Hippocampal formation (tissue), 2 donors: ENCODE results near the gene ITPKB.
"Not testable (repeated sequence)": the region's sequence is repeated elsewhere in the genome, so short reads cannot be mapped to it uniquely, and the experiment has no call there.

Experiments
- DNase-seq, 2 donors: peaks; one replicate each; lab custom pipeline; 2025; lab: John Stamatoyannopoulos, UW

ITPKB gene

DNA sequence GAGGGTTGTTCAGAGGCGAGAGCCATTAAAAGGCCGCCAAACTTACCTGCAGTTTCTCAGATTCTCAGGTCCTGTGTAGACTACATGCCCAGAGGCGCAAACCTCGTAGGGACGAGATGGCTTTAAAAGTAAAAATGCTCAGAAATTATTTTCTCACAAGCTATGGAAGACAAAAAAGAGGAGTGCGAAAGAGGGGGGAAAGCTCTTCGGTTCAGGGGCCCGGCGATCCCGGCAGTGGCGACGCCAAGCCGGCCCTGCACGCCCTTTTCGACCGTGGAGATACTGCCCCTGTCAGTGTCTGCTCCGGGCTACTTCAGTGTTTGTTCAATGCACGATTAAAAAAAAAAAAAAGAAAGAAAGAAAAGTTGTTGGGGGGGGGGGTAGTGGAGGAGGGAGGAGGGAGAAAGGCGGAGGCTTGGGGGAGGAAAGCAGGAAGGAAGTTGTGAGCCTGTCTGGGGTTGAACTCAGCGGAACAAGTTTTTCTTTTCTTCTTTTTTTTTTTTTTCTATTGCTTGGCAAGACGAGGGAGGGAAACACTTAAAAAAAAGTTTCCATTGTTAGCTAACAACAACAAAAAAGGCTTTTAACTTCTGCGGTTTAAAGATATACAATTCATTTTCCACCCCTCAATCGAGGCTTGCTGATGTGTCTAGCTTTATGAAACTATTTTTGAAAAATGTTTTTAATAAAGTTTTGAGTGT, at the start of gene ITPKB:
ITPKB (minus strand) TSS at position 288 of the 701 bp plus-strand sequence. CDS start 1,824 bp downstream, outside the sequence.
- peak; percentile 44 to 68 for DNase-seq

DNA sequence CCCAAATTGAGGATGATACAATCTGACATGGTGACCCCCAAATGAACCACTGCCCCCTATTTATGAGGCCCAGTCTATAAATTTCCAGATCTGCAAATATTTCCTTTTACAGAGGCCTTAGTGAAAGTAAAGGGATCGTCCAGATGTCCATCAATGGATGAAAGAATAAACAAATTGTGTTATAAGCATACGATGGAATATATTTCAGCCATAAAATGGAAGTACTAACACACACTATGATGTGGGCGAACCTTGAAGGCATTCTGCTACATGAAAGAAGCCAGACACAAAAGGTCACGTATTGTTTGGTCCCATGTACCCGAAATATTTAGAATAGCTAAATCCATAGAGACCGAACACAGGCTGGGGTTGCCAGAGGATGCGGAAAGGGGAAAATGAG, 48.6 kb upstream of the ITPKB start:
- DNase-seq, result no peak

DNA sequence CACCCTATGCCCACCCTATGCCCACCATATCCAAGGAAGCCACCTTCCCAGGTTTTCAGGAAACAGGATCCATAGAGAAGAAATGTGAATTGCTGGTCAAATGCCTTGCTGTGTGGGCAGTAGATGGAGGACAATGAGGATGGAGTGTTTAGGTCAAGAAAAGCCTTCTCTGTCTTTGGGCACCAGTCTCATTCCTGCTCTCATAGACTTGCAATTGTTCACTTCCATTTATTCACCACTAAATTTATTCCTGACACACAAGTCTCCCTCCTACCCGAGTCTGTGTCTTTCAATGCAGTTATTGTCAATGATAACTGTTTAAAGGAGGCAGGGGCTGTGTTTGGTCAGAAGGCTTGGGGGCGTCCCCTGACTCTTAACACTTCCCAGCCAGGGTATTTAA, 48.0 kb upstream of the ITPKB start:
- peak; percentile 20 to 78 for DNase-seq

DNA sequence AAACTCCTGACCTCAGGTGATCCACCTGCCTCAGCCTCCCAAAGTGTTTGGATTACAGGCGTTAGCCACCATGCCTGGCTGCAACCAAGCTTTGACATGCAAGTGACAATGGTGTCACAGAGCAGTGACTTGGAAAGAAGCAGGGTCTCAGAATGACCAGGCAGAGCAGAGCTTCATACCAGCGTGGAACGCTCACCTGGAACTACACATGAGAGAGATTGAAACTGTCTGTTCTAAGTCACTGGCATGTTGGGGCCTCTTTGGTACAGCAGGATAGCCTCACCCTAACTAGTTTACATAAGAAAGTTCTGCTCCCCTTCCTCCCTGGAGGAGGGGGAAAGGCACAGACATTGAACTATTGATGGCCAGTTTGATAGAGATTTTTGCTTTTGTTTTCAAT, 47.5 kb upstream of the ITPKB start:
- DNase-seq, result no peak

DNA sequence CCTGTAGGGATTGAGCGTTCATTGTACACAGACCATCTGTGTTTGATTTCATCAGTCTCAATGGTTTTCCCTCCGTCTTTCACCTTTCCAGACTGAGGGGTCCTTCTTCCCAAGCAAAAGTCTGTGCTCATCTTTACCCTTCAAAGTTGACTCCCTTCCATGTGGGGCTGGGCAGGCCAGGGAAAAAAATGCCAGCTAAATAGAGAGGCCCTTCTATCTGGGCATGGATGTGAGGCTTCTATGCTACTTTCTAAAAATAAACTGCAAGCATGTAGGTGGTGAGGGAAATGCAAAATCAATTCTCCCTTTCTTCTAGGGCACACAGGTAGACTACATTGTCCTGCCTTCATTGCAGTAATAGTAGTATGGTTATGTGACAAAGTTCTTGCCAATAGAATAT, 46.7 kb upstream of the ITPKB start:
- no peak for DNase-seq

DNA sequence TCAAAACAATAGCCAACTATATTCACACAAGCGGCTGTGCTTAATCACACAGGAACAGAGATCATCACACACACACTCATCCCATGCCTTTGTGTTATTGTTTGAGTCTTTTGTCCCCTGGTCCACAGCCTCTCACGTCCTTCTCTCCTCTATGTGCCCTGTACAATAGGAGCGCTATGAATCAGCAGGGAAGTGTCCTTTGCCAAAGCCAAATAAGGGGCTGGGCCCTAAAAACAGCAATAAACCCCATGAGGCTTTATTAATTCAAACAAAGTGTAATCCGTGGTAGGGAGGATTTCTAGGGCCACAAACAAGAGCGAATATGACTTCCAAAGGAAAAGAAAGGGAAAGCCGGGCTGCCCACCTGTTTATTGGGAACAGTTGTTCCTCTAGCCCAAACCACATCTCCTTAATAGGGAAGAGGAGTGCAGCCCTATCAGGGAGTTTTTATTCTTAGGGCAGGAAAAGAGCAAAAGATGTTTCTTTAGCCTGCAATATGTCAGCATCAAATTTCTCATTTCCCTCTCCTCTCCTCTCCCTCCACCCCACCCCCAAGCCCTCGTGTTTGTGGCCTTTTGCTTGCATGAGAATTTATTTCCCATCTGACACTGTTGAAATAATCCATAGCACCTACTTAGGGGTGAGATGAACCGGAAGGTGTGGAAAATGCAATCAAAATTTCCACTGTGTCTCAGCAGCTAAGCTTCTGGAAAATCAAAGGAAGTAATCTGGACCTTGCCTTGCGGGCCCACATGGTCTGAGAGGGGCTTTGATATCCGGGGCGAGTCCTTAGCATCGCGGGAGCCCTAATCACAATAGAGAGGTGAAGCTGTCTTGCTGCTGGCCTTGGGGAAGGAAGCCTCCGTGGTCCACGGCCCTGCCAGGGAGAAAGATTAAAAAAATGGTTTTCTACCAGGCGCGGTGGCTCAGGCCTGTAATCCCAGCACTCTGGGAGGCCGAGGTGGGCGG, 45.3 kb upstream of the ITPKB start:
- peak; percentile 45 to 90 for DNase-seq

DNA sequence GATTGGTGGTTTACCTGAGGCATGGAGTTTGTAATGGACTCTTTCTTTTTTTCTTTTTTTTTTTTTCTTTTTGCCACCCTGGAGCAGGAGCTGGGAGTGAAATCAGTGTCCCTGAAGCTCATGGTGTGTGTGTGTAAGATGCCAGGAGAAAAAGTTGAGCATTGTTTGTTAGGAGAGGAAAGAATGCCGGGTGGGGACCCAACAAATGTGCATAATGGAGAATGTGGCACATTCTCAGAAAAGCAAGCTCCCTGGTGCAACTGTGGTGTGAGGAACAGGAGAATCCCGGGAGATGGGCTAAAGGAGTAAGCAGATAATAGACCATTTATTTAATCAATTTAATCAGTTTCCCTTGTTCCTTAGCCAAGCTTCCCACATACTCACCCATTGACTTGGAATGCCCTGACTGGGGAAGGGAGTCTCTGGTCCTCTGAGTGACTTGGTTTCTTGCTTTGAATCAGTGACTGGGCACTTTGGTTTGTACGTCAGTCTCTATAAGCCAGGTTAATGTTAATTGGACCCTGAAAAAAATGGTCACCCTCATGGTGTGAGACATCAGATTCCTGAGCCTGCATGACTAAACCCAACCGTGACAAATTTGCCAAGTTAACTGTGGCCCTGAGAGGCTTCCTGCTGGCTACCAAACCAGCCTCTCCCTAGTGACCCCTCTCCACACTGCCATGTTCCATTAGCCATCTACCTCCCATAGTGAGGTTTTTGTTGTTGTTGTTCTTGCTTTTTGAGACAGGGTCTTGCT, 43.9 kb upstream of the ITPKB start:
- DNase-seq, result no peak

DNA sequence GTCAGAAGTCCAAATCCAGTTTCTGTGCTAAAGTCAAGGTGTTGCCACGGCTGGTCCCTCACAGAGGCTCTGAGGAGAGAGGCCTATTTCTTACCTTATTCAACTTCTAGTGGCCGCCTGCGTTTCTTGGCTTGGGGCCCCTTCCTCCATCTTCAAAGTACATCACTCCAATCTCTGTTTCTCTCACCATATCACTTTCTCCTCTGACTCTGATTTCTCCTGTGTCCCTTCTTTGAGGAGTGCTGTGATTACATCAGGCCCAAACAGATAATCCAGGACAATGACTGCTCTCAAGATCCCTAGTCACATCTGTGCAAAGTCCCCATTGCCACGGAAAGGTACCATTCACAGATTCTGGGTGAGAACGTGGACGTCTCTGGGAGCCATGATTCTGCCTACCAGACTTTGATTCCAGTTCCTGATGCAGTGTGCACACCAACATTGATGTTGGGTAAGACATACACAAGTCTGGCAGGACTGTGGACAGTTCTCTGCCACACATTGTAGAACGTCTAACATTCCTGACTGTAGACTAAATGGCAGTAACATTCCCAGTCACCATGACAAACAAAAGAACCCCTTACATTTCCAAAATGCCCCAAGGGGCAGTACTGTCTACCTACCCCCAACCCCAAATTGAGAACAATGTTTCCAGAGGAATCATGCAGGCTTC, 43.0 kb upstream of the ITPKB start:
- DNase-seq, result no peak

DNA sequence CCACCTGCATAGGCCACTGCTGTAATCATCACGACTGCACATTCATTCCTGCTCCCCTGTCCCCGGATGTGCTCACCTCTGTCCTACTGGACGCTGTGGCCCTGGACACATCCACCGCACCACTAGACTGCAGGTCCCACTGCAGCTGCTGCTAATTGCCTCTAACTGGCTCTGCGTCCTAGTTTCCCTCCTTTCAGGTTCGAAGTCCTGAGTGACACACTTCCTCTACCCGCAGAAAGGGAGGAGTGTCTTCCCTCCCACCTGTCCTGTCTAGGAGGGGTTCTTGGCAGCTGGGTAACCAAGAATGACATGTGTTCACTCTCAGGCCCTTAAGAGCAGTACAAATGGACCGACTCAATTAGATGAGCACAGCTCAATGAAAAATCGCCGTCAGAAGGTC, 40.5 kb upstream of the ITPKB start:
- DNase-seq, result no peak

DNA sequence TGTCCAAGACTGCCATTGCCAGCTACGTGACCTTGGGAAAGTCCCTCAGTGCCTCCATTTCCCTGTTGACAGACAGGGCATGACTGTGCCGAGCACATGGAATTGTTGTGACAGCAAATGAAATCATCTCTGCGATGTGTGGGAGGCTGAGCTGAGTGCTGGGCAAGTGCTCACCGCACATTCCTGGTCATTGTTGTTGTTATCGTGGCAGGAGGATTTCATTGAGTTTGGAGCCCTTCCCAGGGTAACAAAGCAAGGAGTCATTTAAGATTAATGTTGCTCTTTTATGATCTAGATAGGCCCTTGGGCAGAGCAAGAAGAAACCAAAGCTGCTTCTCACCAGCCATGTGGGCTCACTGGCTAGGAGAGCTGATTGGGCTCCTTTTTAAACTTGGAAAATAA, 39.6 kb upstream of the ITPKB start:
- no peak for DNase-seq

DNA sequence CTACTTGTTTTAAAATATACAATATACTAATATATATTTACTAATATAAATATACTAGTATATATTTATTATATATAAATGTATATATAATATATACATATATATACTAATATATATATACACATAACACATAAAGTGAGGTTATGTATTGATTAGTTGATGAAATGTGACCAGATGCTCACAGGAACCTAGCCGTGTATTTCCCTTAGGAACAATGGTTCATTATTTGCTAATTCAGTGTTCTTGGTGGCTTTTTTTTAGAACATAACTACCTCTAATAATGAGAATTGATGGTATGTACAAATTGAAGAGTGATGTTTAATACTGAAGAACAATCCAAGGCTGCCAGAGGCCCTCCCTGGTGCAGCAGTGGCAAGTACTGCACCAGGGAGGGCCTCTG, 37.9 kb upstream of the ITPKB start:
- no peak for DNase-seq

DNA sequence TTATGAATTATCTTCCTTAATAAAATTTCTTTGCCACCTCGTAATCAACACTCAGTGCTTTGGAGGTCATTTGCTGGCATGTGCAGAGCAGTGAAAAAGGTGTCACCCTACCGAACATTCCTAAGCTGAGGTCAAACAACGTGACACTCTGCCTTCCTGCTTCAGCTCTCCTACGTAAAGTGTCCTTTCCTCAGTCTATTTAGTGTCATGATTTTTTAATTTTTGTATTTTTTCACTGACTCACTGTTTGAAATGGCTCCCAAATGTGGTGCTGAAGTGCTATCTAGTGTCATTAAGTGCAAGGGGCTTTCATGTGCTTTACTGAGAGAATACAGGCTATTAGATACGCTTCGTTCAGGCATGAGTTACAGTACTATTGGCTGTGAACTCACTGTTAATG, 37.0 kb upstream of the ITPKB start:
- no peak for DNase-seq

DNA sequence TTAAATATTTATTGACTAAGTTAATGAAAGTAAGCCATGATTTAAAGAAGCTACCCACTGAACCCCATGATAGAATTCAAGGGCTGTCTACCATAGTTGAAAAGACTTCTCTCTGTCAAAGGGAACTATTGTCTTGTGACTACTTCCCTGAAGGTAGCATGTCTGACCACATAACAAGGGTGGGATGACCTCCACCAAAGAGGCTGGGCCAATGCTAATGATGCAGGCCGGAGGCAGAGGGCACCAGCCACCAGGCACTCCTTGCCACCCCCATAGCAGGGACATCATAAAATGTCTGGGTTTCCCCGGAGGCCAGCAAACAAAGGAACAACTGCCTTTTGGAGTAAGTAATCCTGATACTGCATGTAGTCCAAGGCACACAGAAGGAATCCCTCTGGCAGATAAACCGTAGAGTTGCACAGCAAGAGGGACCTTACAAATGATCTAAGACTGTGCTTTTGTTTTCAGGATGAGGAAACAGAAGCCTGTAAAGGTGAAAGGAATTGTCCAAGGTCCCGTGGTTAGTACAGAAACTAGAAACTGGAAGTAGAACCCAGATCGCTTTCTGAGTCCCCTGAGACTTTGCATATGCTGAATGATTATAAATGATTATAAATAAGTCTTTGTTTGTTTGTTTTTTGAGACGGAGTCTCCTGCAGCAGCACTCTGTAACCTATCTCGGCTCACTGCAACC, 33.5 kb upstream of the ITPKB start:
- DNase-seq, result no peak

DNA sequence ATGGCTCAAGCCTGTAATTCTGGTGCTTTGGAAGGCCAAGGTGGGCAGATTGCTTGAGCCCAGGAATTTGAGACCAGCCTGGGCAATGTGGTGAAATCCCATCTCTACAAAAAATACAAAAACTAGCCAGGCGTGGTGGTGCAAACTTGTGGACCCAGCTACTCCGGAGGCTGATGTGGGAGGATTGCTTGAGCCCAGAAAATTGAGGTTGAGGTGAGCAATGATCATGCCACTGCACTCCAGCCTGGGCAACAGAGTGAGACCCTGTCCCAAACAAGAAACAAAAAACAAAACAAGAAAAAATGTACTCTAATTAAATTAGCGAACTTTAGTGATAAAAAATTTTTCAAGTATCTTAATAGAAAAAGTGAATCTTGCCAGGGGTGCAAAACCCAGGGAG, 28.1 kb upstream of the ITPKB start:
- not testable (repeated sequence) for DNase-seq

DNA sequence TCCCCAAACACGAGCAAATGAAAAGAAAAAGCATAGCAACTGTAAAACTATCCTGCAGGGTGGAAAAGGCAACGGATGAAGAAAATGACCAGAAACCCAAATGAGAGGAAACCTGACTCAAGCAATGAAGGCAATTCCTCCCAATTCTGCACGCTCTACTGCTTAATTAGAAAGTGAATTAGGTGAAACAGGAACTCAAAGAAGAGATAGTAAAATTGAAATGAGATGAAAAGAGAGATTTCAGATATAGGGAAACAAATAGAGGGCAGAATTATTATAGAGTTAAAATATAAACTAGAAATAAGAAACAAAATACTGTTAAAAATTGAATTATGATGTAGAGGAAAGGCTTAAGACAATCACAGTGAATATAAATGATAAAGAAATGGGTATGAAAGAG, 27.5 kb upstream of the ITPKB start:
- no peak for DNase-seq

DNA sequence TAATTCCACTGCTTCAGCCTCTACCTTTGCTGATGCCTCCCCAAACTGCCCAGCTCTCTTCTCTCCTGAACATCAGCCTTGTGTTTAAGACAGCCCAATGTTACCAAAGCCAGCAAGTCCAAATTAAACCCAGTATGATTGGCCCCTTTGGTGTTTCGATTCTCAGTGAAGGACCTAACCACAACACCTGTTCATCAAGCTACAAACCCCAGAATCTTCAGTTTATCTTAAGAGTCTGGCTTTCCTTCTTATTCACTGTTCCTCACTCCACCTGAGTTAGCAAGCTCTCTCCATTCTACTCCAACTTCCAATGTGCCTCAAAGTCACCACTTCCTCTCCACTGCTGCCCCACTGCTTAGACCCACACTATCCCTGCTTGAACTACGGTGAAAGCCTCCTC, 25.5 kb upstream of the ITPKB start:
- no peak for DNase-seq

DNA sequence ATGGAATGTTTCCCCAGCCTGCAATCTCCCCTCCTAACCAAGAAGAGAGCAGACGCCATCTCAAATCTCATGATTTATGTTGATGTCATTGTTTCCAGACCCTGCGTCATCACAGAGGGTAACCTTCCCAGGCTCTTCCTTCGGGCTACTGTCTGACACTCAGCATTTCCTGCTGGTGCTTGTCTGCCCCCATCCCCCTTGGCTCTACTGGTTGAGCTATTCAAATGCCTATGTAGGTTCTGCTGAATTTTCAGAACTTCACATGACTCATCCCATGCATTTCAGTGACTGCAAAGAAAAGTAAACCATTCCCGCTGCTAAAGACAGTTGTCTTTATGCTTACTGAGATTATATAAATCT, 24.8 kb upstream of the ITPKB start:
- DNase-seq, result no peak

DNA sequence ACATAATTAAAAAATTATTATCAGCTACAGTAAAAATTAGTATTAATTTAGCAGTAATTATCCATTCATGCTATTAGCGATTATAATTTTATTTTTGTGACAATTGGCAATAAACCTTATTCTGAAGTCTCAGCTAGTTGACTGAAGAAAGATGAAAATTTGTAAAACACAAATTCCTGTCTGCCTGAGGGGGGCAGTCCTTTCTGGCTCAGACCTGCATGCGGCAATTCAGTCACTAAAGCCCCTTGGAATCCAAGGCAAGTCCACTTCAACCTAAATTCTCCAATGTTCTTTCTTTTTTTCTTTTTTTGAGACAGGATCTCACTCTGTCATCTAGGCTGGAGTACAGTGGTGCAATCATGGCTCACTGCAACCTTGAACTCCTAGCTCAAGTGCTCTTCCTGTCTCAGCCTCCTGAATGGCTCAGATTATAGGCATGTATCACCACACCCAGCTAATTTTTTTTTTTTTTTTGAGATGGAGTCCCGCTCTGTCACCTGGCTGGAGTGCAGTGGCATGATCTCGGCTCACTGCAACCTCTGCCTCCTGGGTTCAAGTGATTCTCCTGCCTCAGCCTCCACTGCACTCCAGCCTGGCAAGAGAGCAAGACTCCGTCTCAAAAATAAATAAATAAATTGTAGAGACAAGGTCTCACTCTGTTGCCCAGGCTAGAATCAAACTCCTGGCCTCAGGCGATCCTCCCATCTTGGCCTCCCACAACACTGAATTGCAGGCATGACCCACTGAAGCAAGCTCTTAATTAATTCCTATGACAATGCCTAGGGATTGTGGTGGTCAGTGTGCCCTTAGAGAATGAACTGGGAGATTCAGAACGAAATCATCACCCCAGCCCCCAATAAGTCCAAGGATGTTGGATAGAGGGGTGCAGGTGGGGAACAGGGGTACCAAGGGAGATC, 24.2 kb upstream of the ITPKB start:
- no peak for DNase-seq

DNA sequence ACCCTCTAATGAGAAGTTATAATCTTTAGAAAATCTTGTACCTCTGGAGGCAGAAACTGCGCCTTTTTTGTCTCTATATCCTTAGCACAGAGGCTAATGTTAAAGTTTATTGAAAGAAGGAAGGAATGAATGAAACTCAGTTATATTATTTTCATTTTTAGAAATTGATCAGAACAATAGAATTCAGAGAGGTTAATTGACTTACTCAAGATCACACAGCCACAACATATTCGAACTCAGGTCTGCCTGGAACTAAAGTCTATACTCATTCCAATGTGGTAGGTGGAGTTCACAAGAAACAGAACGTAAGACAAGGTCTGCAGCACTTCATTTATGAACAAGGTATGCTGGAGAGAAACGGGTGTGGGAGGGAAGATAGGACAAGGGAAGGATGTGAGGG, 23.0 kb upstream of the ITPKB start:
- DNase-seq, result no peak

DNA sequence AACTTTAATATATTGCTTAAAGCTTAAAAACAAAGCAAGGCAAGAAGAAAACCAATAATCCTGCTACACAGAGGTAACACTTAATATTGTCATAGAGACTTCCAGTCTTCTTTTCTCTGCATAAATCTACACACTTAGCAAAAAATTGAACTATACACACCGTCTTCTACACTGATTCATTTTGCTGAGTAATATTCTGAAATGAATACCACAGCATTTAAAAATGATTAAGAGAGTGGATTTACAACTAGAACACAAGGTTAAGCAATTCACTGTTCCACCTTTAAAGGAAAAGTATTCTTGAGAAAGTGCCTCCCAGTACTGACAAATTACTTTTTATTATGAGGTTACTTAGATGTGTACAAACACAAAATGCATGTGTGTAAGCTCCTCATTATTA, 22.2 kb upstream of the ITPKB start:
- DNase-seq, result no peak
